ACC112 (cell line): ENCODE results near the gene TACC2.

Experiments used
- H2AFZ ChIP-seq: fragments of 200-600 bp; sonication (generic); one replicate; pipeline ENCODE4 v1.6.0; 2017; ENCODE audit warnings: antibody characterized with exemption, low read length; ENCODE audit not compliant: unreplicated experiment
- H3K27ac ChIP-seq: fragments of 200-600 bp; sonication (generic); 2 replicates; pipeline ENCODE4 v1.5.1; 2014; ENCODE audit warnings: low read depth, mild to moderate bottlenecking, antibody characterized with exemption, low read length, moderate library complexity
- H3K27me3 ChIP-seq: fragments of 200-600 bp; sonication (generic); 2 replicates; pipeline ENCODE4 v1.6.1; 2014; ENCODE audit warnings: mild to moderate bottlenecking, antibody characterized with exemption, low read length, moderate library complexity, mixed read lengths; ENCODE audit not compliant: insufficient read depth
- H3K36me3 ChIP-seq: fragments of 200-600 bp; sonication (generic); 2 replicates; pipeline ENCODE4 v1.6.1; 2016; ENCODE audit warnings: mild to moderate bottlenecking, antibody characterized with exemption, low read length, moderate library complexity, mixed read lengths; ENCODE audit not compliant: insufficient read depth
- H3K4me1 ChIP-seq: fragments of 200-600 bp; sonication (generic); one replicate; pipeline ENCODE4 v1.6.1; 2016; ENCODE audit warnings: low read length, mixed read lengths; ENCODE audit not compliant: insufficient read depth, unreplicated experiment, control insufficient read depth
- H3K4me3 ChIP-seq: fragments of 200-600 bp; sonication (generic); 2 replicates; pipeline ENCODE4 v1.5.1; 2014; ENCODE audit warnings: mild to moderate bottlenecking, low read depth, low read length
- H3K79me2 ChIP-seq: fragments of 200-600 bp; sonication (generic); one replicate; pipeline ENCODE4 v1.6.0; 2016; ENCODE audit warnings: low read length; ENCODE audit not compliant: control insufficient read depth, unreplicated experiment, insufficient read depth

Gene TACC2

GRCh38 chr10:122147663-122148062, 158.7 kb downstream of the TACC2 start:
- Histone ChIP-seq H3K27me3 (no peaks in the 10 kb centered on the region), H3K36me3 (peaks cover 10% of the 10 kb centered on the region), H3K27ac (peak overlapping the region; percentile 96), H2AFZ (no peak overlapping the region), H3K4me1 (peaks cover 37% of the 10 kb centered on the region), H3K4me3 (no peak overlapping the region), H3K79me2 (no peaks in the 10 kb centered on the region)

DNA sequence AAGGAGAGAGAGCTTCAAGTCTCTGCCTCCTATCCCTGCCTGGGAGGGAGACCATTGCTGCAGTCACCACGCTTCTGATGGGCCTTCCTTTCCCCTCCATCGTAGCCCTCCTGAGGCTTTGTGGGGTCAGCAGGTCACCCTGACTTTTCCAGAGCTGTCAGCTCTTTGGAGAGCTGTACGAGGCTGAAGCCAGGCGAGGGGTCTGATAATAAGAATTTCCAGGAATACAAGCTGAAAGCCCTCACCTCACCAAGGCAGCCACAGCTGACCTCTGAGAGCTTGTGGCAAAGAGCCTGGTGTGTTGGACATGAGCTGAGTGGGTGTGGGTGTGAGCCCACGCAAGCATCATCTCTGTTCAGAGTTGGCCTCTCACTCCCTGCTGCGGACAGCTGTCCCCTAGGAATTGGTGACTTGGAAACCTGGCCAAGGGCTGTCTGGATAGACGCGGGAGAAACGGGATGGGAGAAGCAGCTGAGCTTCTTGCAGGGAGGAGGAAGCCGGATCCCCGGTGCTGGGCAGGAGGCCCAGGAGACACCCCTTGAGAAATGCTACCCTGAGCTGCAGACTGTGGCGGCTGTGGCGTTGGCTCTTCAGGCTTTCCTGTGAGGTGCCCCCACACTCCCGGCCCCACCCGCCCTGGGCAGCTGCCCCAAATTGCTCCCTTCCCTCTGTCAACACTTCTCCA, 160.1 kb downstream of the TACC2 start:
- Histone ChIP-seq H3K4me1 (peaks cover 36% of the 10 kb centered on the region), H3K4me3 (no peak overlapping the region), H3K79me2 (no peaks in the 10 kb centered on the region), H3K27ac (peak overlapping the region; percentile 96), H3K36me3 (peaks cover 10% of the 10 kb centered on the region), H3K27me3 (no peaks in the 10 kb centered on the region), H2AFZ (no peak overlapping the region)

DNA sequence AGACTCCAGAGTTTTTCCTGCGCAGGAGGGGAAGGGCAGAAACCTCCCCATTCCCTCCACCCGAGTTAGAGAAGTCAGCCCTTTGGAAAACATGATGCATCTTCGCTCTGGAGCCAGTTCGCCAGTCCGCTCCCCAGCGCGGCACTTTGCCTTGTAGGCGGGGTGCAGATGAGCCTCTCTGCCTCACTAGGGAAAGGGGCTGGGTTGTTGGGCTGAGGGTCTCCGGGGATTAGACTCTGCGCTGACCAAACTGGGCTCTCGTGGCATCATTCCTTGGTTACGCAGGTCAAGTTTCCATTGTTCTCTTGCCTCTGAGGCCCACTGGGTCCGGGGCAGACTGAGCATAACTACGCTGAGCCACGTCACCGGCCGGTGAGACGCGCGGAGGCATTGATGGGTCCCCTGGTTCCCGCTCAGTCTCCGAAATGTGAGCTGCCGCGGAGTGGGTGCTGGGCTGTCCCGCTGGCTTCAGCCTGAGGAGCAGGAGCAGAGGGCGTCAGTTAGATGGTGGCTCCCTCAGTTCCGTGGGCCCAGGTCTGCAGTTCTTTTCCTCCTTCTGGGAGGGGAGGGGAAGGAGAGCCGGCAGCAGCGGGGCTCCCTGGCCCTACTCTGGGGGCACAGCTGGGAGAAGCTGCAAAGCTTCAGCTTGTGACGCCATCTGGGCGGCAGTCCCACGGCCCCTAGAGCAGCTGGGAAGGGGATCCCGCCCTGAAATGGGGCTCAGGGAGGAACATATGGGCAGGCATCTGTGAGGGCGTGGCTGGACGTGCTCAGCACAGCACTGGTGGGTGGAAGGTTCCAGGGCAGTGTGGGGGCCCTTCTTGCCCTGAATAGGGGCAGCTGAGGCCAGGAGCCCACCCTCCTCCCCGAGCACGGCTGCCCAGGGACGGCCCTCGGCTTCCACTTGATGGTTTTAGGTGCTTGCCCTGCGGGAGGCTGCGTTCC, 160.9 kb downstream of the TACC2 start:
- Histone ChIP-seq H3K4me3 (no peak overlapping the region), H3K27me3 (no peaks in the 10 kb centered on the region), H3K27ac (peak overlapping the region; percentile 96), H3K36me3 (peaks cover 8% of the 10 kb centered on the region), H3K4me1 (peaks cover 44% of the 10 kb centered on the region), H2AFZ (no peak overlapping the region), H3K79me2 (no peaks in the 10 kb centered on the region)

DNA sequence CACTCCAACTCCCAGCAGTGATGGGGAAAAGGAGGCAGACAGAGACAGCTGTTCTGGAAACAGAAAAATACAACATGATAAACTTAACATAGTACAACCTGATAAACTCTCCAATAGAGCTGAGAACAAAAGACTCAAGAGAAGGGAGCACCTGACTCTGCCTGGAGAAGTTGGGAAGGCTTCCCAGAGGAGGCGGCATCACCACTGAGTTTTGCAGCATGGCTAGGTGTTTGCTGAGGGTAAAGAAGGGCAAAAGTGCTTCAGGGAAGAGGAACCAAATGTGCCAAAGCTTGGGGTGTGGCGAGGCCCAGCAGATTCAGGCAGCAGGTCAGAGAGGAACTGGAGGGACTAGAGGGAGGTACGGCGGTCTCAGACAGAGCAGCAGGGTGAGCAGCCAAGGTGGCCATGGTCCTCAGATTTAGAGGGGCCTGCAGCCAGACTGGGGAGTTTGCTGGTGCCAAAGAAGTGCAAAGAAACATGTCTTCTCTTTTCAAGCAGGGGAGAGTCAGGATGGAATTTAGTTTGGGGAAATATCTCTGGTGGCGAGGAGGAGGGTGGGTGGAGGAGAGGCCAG, 162.2 kb downstream of the TACC2 start:
- H3K27ac ChIP-seq = no peak overlapping the region
- H3K4me3 ChIP-seq = no peak overlapping the region
- peaks cover 51% of the 10 kb centered on the region for H3K4me1 ChIP-seq
- H3K27me3 ChIP-seq = no peaks in the 10 kb centered on the region
- H2AFZ ChIP-seq = no peak overlapping the region
- no peaks in the 10 kb centered on the region for H3K79me2 ChIP-seq
- H3K36me3 ChIP-seq = no peaks in the 10 kb centered on the region

DNA sequence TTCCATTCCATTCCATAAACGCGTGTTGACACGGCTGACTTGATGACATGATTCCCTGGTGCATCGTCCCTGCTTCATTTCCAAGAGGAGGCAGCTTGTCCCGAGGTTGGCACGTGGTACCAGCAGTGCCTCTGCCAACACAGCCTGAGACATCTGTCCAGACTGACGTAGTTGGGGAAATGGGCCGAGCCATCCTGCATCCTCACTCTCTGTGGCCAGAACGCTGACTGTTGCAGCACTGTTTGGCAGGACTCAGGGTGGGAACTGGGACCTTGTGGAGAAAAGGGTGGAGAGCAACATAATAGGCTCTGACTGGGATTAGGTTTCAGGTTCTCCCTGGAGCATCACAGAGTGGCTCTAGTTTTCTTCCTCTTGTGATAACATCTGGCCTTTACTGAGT, 163.6 kb downstream of the TACC2 start:
- peaks cover 38% of the 10 kb centered on the region for H3K4me1 ChIP-seq
- H3K27ac ChIP-seq = peak overlapping the region; percentile 48; the same call in 1 of the 2 replicates
- H3K36me3 ChIP-seq = no peaks in the 10 kb centered on the region
- H2AFZ ChIP-seq = no peak overlapping the region
- no peaks in the 10 kb centered on the region for H3K79me2 ChIP-seq
- no peaks in the 10 kb centered on the region for H3K27me3 ChIP-seq
- H3K4me3 ChIP-seq = no peak overlapping the region

DNA sequence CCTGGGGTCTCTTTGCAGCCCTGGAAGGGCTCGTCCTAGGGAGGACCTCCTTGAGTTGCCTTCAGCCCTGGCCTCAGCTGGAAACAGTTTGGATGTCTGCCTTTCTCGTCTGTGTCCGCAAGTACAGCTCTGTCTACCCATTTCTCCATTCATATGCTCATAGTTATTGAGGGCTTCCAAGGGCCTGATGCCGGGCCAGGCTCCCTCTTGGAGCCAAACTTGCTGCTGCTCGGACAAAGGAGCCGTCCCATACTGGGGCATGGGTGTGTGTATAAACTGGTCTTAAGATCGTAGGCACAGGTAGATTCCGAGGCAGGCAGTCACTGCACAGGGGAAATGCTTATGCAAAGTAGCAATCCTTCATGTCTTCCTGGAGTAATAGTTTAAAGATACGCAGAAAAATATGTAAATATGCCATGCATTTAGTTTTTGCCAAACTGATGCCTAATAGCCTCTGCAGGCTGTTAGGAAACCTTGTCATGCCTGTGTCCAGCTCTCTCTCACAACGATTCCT, 165.1 kb downstream of the TACC2 start:
- Histone ChIP-seq H2AFZ (no peak overlapping the region), H3K79me2 (no peaks in the 10 kb centered on the region), H3K4me1 (peaks cover 25% of the 10 kb centered on the region), H3K36me3 (no peaks in the 10 kb centered on the region), H3K27me3 (no peaks in the 10 kb centered on the region), H3K4me3 (peak overlapping the region; percentile 44; the same call in 1 of the 2 replicates), H3K27ac (peak overlapping the region; percentile 59; the same call in 1 of the 2 replicates)

GRCh38 chr10:122154545-122155366, 165.8 kb downstream of the TACC2 start:
- H3K4me3 ChIP-seq = peak overlapping the region; percentile 44
- H3K27me3 ChIP-seq = no peaks in the 10 kb centered on the region
- peaks cover 19% of the 10 kb centered on the region for H3K4me1 ChIP-seq
- peak overlapping the region; percentile 59; the same call in 1 of the 2 replicates for H3K27ac ChIP-seq
- H2AFZ ChIP-seq = peak overlapping the region; percentile 54
- no peaks in the 10 kb centered on the region for H3K36me3 ChIP-seq
- H3K79me2 ChIP-seq = no peaks in the 10 kb centered on the region

- no peak overlapping the region for H3K4me3 ChIP-seq
- H2AFZ ChIP-seq = no peak overlapping the region
- no peaks in the 10 kb centered on the region for H3K79me2 ChIP-seq
- H3K4me1 ChIP-seq = peaks cover 15% of the 10 kb centered on the region
- no peaks in the 10 kb centered on the region for H3K36me3 ChIP-seq
- no peaks in the 10 kb centered on the region for H3K27me3 ChIP-seq
- no peak overlapping the region for H3K27ac ChIP-seq
Measured at GRCh38 chr10:122157451-122157850, 168.5 kb downstream of the TACC2 start.

GRCh38 chr10:122158362-122158761, 169.4 kb downstream of the TACC2 start:
- Histone ChIP-seq H3K36me3 (no peaks in the 10 kb centered on the region), H3K4me1 (peaks cover 19% of the 10 kb centered on the region), H3K4me3 (no peak overlapping the region), H3K79me2 (peaks cover 2% of the 10 kb centered on the region), H2AFZ (no peak overlapping the region), H3K27ac (no peak overlapping the region), H3K27me3 (no peaks in the 10 kb centered on the region; the same call in 1 of the 2 replicates)
